HCT116 (cell line): Measurements from ENCODE around the gene TMEM53. TPM values are rescaled to one million over a fixed set of nuclear protein-coding genes. Genes with fewer than 3 reads are reported as not detected.

Experiments used
- ATAC-seq: fragments of 200-7000 bp; cut with Tn5 transposase; 2 replicates; pipeline ENCODE4 v1.9.1; 2020; ENCODE audit warnings: mild to moderate bottlenecking, moderate library complexity
- BruUV-seq: library from RNA; stranded (reverse); fragments of 400-500 nt; replicated peaks from 2 replicates; lab custom pipeline; 2021; lab: Mats Ljungman, UMichigan
- CTCF ChIA-PET: fragments of 300-600 bp; sonication (Branson Sonifier 250); formaldehyde crosslinking; loops from one replicate; lab custom pipeline; 2021; ENCODE audit warnings: antibody characterized with exemption; lab: Charles Lee
- POLR2A ChIA-PET: fragments of 300-600, 350-600 bp; sonication (Branson Sonifier 250); formaldehyde crosslinking; loops from one replicate; lab custom pipeline; 2021; ENCODE audit warnings: antibody characterized with exemption; lab: Charles Lee
- RAD21 ChIA-PET, 2 experiments: fragments of 300-600 bp; sonication (Branson Sonifier 250); formaldehyde crosslinking; loops; one replicate each; lab custom pipeline; 2023; ENCODE audit warnings: low total read pairs in 2 of 2; ENCODE audit not compliant: uncharacterized antibody in 2 of 2, unreplicated experiment in 2 of 2, low non-redundant PET in 1 of 2; lab: Charles Lee
- DNase-seq: peaks from one replicate; pipeline ENCODE4 v3.0.0-alpha.2; 2010; ENCODE audit warnings: low read depth, low spot score
- H2AFZ ChIP-seq: fragments of 200-600 bp; shearing (Covaris generic), sonication (generic); 2 replicates; pipeline ENCODE4 v1.6.1; 2017; ENCODE audit warnings: low read depth, mixed run types, mixed read lengths, antibody characterized with exemption, low read length; ENCODE audit not compliant: poor library complexity, severe bottlenecking
- H3K27ac ChIP-seq: 2 replicates; pipeline ENCODE4 v1.5.1; 2012; ENCODE audit warnings: low read depth, low read length
- H3K27me3 ChIP-seq: fragments of 200-600 bp; sonication (generic); 2 replicates; pipeline ENCODE4 v1.6.1; 2016; ENCODE audit warnings: mixed run types, low read length, mixed read lengths; ENCODE audit not compliant: insufficient read depth
- H3K36me3 ChIP-seq, 2 experiments: fragments of 200-500 bp in 1 of 2; fragments of 200-600 bp in 1 of 2; sonication (Bioruptor generic) in 1 of 2; sonication (generic) in 1 of 2; 2 replicates each; pipeline versions ENCODE4 v1.5.1 to v1.6.1; 2014 to 2016; ENCODE audit warnings: low read length in 2 of 2, inconsistent platforms in 1 of 2, mixed read lengths in 1 of 2, mixed run types in 1 of 2; ENCODE audit not compliant: insufficient read depth in 2 of 2, control insufficient read depth in 1 of 2
- H3K4me1 ChIP-seq, 2 experiments: fragments of 200-600 bp in 1 of 2; sonication (generic) in 1 of 2; 2 replicates each; pipeline versions ENCODE4 v1.5.1 to v1.6.1; 2012 to 2017; ENCODE audit warnings: low read length in 2 of 2, inconsistent platforms in 1 of 2, mild to moderate bottlenecking in 1 of 2, mixed read lengths in 1 of 2, mixed run types in 1 of 2, moderate library complexity in 1 of 2; ENCODE audit not compliant: insufficient read depth in 2 of 2, control insufficient read depth in 1 of 2
- H3K4me2 ChIP-seq: fragments of 200-600 bp; sonication (generic); 2 replicates; pipeline ENCODE4 v1.6.1; 2017; ENCODE audit warnings: mixed run types, low read length, mixed read lengths
- H3K4me3 ChIP-seq, 2 experiments: fragments of 200-600 bp in 1 of 2; sonication (generic) in 1 of 2; replicated peaks in 1 of 2; 2 replicates each; pipeline ENCODE4 v1.5.1; 2011 to 2016; ENCODE audit warnings: low read length in 2 of 2, control low read depth in 1 of 2, low read depth in 1 of 2, mild to moderate bottlenecking in 1 of 2, mixed read lengths in 1 of 2, mixed run types in 1 of 2
- H3K79me2 ChIP-seq: fragments of 200-600 bp; sonication (generic); 2 replicates; pipeline ENCODE4 v1.6.1; 2017; ENCODE audit warnings: mild to moderate bottlenecking, mixed run types, low read length, moderate library complexity, mixed read lengths; ENCODE audit not compliant: insufficient read depth
- H3K9ac ChIP-seq: fragments of 200-600 bp; sonication (generic); 2 replicates; pipeline ENCODE4 v1.6.1; 2016; ENCODE audit warnings: low read length, mixed read lengths
- H3K9me2 ChIP-seq: fragments of 200-600 bp; sonication (generic), shearing (Covaris generic); 2 replicates; pipeline ENCODE4 v1.6.1; 2017; ENCODE audit warnings: mixed run types, mild to moderate bottlenecking, moderate library complexity; ENCODE audit not compliant: insufficient read depth
- H3K9me3 ChIP-seq, 2 experiments: fragments of 200-500 bp in 1 of 2; fragments of 200-600 bp in 1 of 2; sonication (Bioruptor generic) in 1 of 2; sonication (generic) in 1 of 2; 2 replicates each; pipeline ENCODE4 v1.6.1; 2014 to 2017; ENCODE audit warnings: low read length in 2 of 2, mixed read lengths in 2 of 2, inconsistent platforms in 1 of 2, low read depth in 1 of 2, mild to moderate bottlenecking in 1 of 2, mixed run types in 1 of 2, moderate library complexity in 1 of 2; ENCODE audit not compliant: control insufficient read depth in 1 of 2, insufficient read depth in 1 of 2
- H4K20me1 ChIP-seq: fragments of 200-600 bp; sonication (generic), shearing (Covaris generic); 2 replicates; pipeline ENCODE4 v1.6.1; 2017; ENCODE audit warnings: mixed run types, mild to moderate bottlenecking, moderate library complexity; ENCODE audit not compliant: insufficient read depth
- CEBPB ChIP-seq: IDR thresholded peaks from 2 replicates; pipeline ENCODE4 v1.6.1; 2012; ENCODE audit warnings: low read depth
- EGR1 ChIP-seq: IDR thresholded peaks from 2 replicates; pipeline ENCODE4 v1.6.1; 2012; ENCODE audit warnings: low read depth
- ELF1 ChIP-seq: IDR thresholded peaks from 2 replicates; pipeline ENCODE4 v1.6.1; 2012; ENCODE audit warnings: low read depth, borderline replicate concordance
- EZH2phosphoT487 ChIP-seq: fragments of 200-600 bp; IDR thresholded peaks from 2 replicates; pipeline ENCODE4 v1.6.1; 2018; ENCODE audit warnings: antibody characterized with exemption, borderline replicate concordance
- FOSL1 ChIP-seq: IDR thresholded peaks from 2 replicates; pipeline ENCODE4 v1.6.1; 2012; ENCODE audit warnings: low read depth
- POLR2AphosphoS5 ChIP-seq: IDR thresholded peaks from 2 replicates; pipeline ENCODE4 v1.6.1; 2011; ENCODE audit warnings: mild to moderate bottlenecking, low read depth, low read length, moderate library complexity
- SP1 ChIP-seq: IDR thresholded peaks from 2 replicates; pipeline ENCODE4 v1.6.1; 2012; ENCODE audit warnings: low read depth
- SRF ChIP-seq: IDR thresholded peaks from 2 replicates; pipeline ENCODE4 v1.6.1; 2012; ENCODE audit warnings: low read depth
- TCF7L2 ChIP-seq: IDR thresholded peaks from 2 replicates; pipeline ENCODE4 v1.7.0; 2011; ENCODE audit warnings: borderline replicate concordance, inconsistent platforms; ENCODE audit not compliant: insufficient read depth, insufficient read length; ENCODE audit errors: extremely low read depth
- intact Hi-C: fragments of 100-400 bp; cut with micrococcal nuclease; formaldehyde crosslinking; loops from 2 replicates; pipeline ENCODE4 v1.10.0; 2022
- total RNA-seq: library from RNA; stranded (reverse); gene quantifications from one replicate; pipeline ENCODE4 v1.2.1, GENCODE V29; 2021; ENCODE audit not compliant: unreplicated experiment
- TF ChIP-seq, protein P1 (sequence below): IDR thresholded peaks from 2 replicates; pipeline ENCODE4 v1.6.1; 2012; ENCODE audit warnings: low read depth
- TF ChIP-seq, protein P2 (sequence below): IDR thresholded peaks from 2 replicates; pipeline ENCODE4 v1.6.1; 2011; ENCODE audit warnings: mild to moderate bottlenecking, low read length, moderate library complexity; ENCODE audit not compliant: insufficient replicate concordance; ENCODE audit errors: extremely low read depth
- TF ChIP-seq, protein P3 (sequence below), 3 experiments: fragments of 200-600 bp in 1 of 3; sonication (generic) in 1 of 3; IDR thresholded peaks in 2 of 3; conservative IDR thresholded peaks in 1 of 3; 2 replicates each; pipeline ENCODE4 v1.5.1; 2012 to 2017; ENCODE audit warnings: low read depth in 2 of 3, low read length in 2 of 3, antibody characterized with exemption in 1 of 3, borderline replicate concordance in 1 of 3, control low read depth in 1 of 3, mild to moderate bottlenecking in 1 of 3, mixed read lengths in 1 of 3, mixed run types in 1 of 3, moderate library complexity in 1 of 3; ENCODE audit not compliant: insufficient read depth in 1 of 3

TMEM53 gene
- total RNA-seq, 1 experiment from 2014 or later, result 10.8 TPM

DNA sequence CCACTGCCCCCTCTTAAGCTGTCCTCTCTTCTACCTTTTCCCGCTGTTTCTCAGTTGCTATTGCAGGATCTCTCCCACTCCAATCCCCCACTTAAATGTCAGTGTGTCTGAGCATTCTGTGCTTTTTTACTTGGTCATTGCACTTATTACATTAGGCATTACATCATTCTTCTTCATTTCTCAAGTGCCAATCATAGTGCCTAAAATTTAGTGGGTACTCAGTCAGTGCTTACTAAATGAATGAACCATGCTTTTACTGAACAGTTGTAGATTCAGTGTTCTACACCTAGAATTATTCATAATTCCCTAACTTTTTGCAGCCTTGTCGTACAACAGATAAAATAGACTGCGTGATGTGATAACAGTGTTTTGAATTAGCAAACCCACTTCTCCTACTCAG lies 19.6 kb upstream of the TMEM53 start:
- POLR2A ChIA-PET, result interaction anchor here (6.5 kb wide), 1 partner anchor 27 kb away, joined by 39 read pairs; no protein-coding TSS in a partner anchor
- H3K27me3 ChIP-seq, result no peaks in the 10 kb centered on the region
- RAD21 ChIA-PET, result no interaction called here
- no peaks in the 10 kb centered on the region for H4K20me1 ChIP-seq
- H3K4me1 ChIP-seq, result peaks cover 24 to 46% of the 10 kb centered on the region in 2 experiments
- no peak overlapping the region for H3K27ac ChIP-seq
- TF ChIP-seq, protein P1, sequence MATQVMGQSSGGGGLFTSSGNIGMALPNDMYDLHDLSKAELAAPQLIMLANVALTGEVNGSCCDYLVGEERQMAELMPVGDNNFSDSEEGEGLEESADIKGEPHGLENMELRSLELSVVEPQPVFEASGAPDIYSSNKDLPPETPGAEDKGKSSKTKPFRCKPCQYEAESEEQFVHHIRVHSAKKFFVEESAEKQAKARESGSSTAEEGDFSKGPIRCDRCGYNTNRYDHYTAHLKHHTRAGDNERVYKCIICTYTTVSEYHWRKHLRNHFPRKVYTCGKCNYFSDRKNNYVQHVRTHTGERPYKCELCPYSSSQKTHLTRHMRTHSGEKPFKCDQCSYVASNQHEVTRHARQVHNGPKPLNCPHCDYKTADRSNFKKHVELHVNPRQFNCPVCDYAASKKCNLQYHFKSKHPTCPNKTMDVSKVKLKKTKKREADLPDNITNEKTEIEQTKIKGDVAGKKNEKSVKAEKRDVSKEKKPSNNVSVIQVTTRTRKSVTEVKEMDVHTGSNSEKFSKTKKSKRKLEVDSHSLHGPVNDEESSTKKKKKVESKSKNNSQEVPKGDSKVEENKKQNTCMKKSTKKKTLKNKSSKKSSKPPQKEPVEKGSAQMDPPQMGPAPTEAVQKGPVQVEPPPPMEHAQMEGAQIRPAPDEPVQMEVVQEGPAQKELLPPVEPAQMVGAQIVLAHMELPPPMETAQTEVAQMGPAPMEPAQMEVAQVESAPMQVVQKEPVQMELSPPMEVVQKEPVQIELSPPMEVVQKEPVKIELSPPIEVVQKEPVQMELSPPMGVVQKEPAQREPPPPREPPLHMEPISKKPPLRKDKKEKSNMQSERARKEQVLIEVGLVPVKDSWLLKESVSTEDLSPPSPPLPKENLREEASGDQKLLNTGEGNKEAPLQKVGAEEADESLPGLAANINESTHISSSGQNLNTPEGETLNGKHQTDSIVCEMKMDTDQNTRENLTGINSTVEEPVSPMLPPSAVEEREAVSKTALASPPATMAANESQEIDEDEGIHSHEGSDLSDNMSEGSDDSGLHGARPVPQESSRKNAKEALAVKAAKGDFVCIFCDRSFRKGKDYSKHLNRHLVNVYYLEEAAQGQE, result no peak
- TF ChIP-seq EGR1, result no peak
- TF ChIP-seq CEBPB, result peak; percentile 87
- TF ChIP-seq SP1, result no peak
- ATAC-seq (no peak), DNase-seq (no peak)
- H3K79me2 ChIP-seq, result no peaks in the 10 kb centered on the region
- H3K9me2 ChIP-seq, result no peaks in the 10 kb centered on the region
- no peaks in the 10 kb centered on the region for H3K36me3 ChIP-seq
- intact Hi-C loops, result no loop called here
- H3K9ac ChIP-seq, result no peak overlapping the region
- BruUV-seq, result no TSS peak
- H2AFZ ChIP-seq, result no peak overlapping the region
- CTCF ChIA-PET, result no interaction called here
- H3K9me3 ChIP-seq, result no peaks in the 10 kb centered on the region
- no peak overlapping the region for H3K4me3 ChIP-seq
- no peak overlapping the region for H3K4me2 ChIP-seq

DNA sequence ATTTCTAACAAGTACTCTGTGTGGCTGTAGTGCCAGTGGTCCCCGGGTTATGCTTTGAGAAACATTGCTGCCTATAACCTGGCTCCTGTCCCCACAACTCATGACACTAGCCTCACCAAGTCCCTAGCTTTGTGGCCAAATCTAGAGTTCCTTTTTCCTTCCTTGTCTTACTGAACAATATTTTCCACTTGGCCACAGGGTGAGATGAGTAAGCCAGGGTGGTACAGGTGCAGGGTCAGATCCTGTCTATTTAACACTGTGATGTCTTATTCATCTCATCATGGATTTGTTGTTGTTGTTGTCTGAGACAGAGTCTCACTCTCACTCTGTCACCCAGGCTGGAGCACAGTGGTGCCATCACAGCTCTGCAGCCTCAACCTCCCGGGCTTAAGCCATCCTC lies 18.9 kb upstream of the TMEM53 start:
- Histone ChIP-seq H3K36me3 (no peaks in the 10 kb centered on the region), H3K9me3 (no peaks in the 10 kb centered on the region), H3K9me2 (no peaks in the 10 kb centered on the region), H3K4me3 (no peak overlapping the region), H2AFZ (no peak overlapping the region), H3K79me2 (no peaks in the 10 kb centered on the region), H3K27me3 (no peaks in the 10 kb centered on the region), H3K27ac (no peak overlapping the region), H4K20me1 (no peaks in the 10 kb centered on the region), H3K4me1 (peaks cover 31 to 53% of the 10 kb centered on the region in 2 experiments), H3K4me2 (peak overlapping the region; percentile 29), H3K9ac (no peak overlapping the region)
- ChIA-PET RAD21 (no interaction called here), POLR2A (interaction anchor here (6.5 kb wide), 1 partner anchor 28 kb away, joined by 39 read pairs; no protein-coding TSS in a partner anchor), CTCF (no interaction called here)
- no peak for DNase-seq
- intact Hi-C loops, result no loop called here
- no TSS peak for BruUV-seq
- ATAC-seq, result no peak; the same call in 1 of the 2 replicates
- TF ChIP-seq POLR2AphosphoS5, result peak; percentile 60; the same call in 1 of the 2 replicates
- no peak for TF ChIP-seq TCF7L2
- peak; percentile 74; the same call in 1 of the 2 replicates for TF ChIP-seq SRF
- TF ChIP-seq, protein P2, sequence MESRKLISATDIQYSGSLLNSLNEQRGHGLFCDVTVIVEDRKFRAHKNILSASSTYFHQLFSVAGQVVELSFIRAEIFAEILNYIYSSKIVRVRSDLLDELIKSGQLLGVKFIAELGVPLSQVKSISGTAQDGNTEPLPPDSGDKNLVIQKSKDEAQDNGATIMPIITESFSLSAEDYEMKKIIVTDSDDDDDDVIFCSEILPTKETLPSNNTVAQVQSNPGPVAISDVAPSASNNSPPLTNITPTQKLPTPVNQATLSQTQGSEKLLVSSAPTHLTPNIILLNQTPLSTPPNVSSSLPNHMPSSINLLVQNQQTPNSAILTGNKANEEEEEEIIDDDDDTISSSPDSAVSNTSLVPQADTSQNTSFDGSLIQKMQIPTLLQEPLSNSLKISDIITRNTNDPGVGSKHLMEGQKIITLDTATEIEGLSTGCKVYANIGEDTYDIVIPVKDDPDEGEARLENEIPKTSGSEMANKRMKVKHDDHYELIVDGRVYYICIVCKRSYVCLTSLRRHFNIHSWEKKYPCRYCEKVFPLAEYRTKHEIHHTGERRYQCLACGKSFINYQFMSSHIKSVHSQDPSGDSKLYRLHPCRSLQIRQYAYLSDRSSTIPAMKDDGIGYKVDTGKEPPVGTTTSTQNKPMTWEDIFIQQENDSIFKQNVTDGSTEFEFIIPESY, result no peak
- no peak for TF ChIP-seq ELF1
- peak; percentile 89 for TF ChIP-seq SP1
- TF ChIP-seq, protein P3, sequence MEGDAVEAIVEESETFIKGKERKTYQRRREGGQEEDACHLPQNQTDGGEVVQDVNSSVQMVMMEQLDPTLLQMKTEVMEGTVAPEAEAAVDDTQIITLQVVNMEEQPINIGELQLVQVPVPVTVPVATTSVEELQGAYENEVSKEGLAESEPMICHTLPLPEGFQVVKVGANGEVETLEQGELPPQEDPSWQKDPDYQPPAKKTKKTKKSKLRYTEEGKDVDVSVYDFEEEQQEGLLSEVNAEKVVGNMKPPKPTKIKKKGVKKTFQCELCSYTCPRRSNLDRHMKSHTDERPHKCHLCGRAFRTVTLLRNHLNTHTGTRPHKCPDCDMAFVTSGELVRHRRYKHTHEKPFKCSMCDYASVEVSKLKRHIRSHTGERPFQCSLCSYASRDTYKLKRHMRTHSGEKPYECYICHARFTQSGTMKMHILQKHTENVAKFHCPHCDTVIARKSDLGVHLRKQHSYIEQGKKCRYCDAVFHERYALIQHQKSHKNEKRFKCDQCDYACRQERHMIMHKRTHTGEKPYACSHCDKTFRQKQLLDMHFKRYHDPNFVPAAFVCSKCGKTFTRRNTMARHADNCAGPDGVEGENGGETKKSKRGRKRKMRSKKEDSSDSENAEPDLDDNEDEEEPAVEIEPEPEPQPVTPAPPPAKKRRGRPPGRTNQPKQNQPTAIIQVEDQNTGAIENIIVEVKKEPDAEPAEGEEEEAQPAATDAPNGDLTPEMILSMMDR (IDR thresholded peaks at IDR 0.05 in 2 of 3, conservative IDR thresholded peaks at IDR 0.05 in 1 of 3; ENCODE audit: borderline replicate concordance in 1 of 3, insufficient read depth in 1 of 3, low read depth in 2 of 3, low read length in 2 of 3), result no peak
- TF ChIP-seq EZH2phosphoT487, result no peak
- 0 out of 2 replicates have a peak, but pooled peaks have one; percentile 16 for TF ChIP-seq EGR1
- peak; percentile 88 for TF ChIP-seq FOSL1
